ENCODE measurements around the gene RAVER1. TPM values are rescaled to one million over a fixed set of nuclear protein-coding genes. Genes with fewer than 3 reads are reported as not detected.

Gene RAVER1
- total and polyA plus RNA-seq, 2 of the 13 experiments (the other 11 are each of a cell fraction or from before 2014, with no cell fraction given), result 3.6 to 7.9 TPM

GRCh38 chr19:10333758-10334587, 644 bp upstream of the RAVER1 start (continued):
- TF ChIP-seq TSC22D2 (CRISPR knock-in tag; IDR thresholded peaks at IDR 0.05; ENCODE audit: borderline replicate concordance), result no peak

GRCh38 chr19:10332158-10332964, 968 bp downstream of the RAVER1 start:
- Histone ChIP-seq H3K79me2 (ENCODE audit: insufficient read depth, low read length) (peaks cover 37% of the 10 kb centered on the region), H3K36me3 (replicated peaks in 1 of 2; ENCODE audit: control insufficient read depth in 1 of 2, insufficient read depth in 2 of 2, low read length in 2 of 2) (peaks cover 25 to 36% of the 10 kb centered on the region in 2 experiments), H3K4me1 (ENCODE audit: insufficient read depth, low read length) (peaks cover 29% of the 10 kb centered on the region), H3K9me3 (ENCODE audit: low read length) (no peaks in the 10 kb centered on the region), H3K4me2 (ENCODE audit: low read depth, low read length) (peak overlapping the region; percentile 81), H3K27me3 (ENCODE audit: control insufficient read depth in 1 of 2, insufficient read depth in 2 of 2, low read length in 2 of 2) (no peaks in the 10 kb centered on the region; a peak in 1 of 5 replicates), H3K4me3 (replicated peaks in 1 of 3; ENCODE audit: insufficient read depth in 1 of 3, low read depth in 2 of 3, low read length in 3 of 3) (peak overlapping the region; percentile 77 to 89 (median 86)), H3K9ac (ENCODE audit: insufficient read depth, low read depth, low read length) (peak overlapping the region; percentile 96), H4K20me1 (ENCODE audit: insufficient read depth, low read length) (peaks cover 15% of the 10 kb centered on the region; the same call in 1 of the 2 replicates), H3K27ac (ENCODE audit: extremely low read length, insufficient read depth, low read length) (peak overlapping the region; percentile 95), H2AFZ (ENCODE audit: low read length) (no peak overlapping the region)
- intact Hi-C loops (cut with micrococcal nuclease; ENCODE audit: unreplicated experiment) (loop anchor here (2.0 kb wide), 1 partner anchor 40 kb away; no protein-coding TSS in a partner anchor), in situ Hi-C loops (cut with HindIII; ENCODE audit: extremely low pct_ligation_motif_present, low pct_unique_long_range_greater_than_20kb) (no loop called here)
- WGBS (ENCODE audit: low lambda C conversion rate), result 82% methylated on average over 3 of the region's 18 CpGs
- ChIA-PET CTCF (ENCODE audit: low intra/inter-chr PET ratio, low total read pairs) (no interaction called here), POLR2A (interaction anchor here (0.7 to 6.9 kb wide), 14 partner anchors 8 to 81 kb away, joined by 3 to 79 read pairs (median 8); partner anchors contain the start of genes FDX2, ICAM1, ICAM4 and ICAM5)
- ATAC-seq (peak; percentile 35), FAIRE-seq (no peak), DNase-seq (ENCODE audit: low spot score) (peak; percentile 71)
- TSS peak; percentile 69 for BruUV-seq (replicated peaks)
- TF ChIP-seq SMYD3 (CRISPR knock-in tag; IDR thresholded peaks at IDR 0.05), result no peak
- TF ChIP-seq SIN3A (IDR thresholded peaks at IDR 0.05; ENCODE audit: borderline replicate concordance, low read depth, low read length), result peak; percentile 71
- no peak for TF ChIP-seq RARG (CRISPR knock-in tag; IDR thresholded peaks at IDR 0.05; ENCODE audit: low read depth)
- TF ChIP-seq USF2 (IDR thresholded peaks at IDR 0.05; ENCODE audit: low read depth, low read length), result no peak
- no peak for TF ChIP-seq USF2 (CRISPR knock-in tag; IDR thresholded peaks at IDR 0.05; ENCODE audit: borderline replicate concordance)
- TF ChIP-seq ARID5B (CRISPR knock-in tag; IDR thresholded peaks at IDR 0.05), result peak; percentile 25; the same call in 1 of the 2 replicates
- peak; percentile 32; the same call in 1 of the 2 replicates for TF ChIP-seq ZFX (CRISPR knock-in tag; IDR thresholded peaks at IDR 0.05; ENCODE audit: low read depth)
- TF ChIP-seq HOXA3 (CRISPR knock-in tag; IDR thresholded peaks at IDR 0.05), result peak; percentile 32
- TF ChIP-seq MTA1 (CRISPR knock-in tag; IDR thresholded peaks at IDR 0.05; ENCODE audit: borderline replicate concordance), result no peak
- peak; percentile 46 for TF ChIP-seq GATAD2A (CRISPR knock-in tag; IDR thresholded peaks at IDR 0.05)
- TF ChIP-seq ETV5 (CRISPR knock-in tag; IDR thresholded peaks at IDR 0.05; ENCODE audit: borderline replicate concordance), result peak; percentile 33; the same call in 1 of the 2 replicates
- peak; percentile 63; the same call in 1 of the 2 replicates for TF ChIP-seq HNF4G (IDR thresholded peaks at IDR 0.05; ENCODE audit: borderline replicate concordance, low read depth, low read length)
- TF ChIP-seq HNF4G (CRISPR knock-in tag; IDR thresholded peaks at IDR 0.05; ENCODE audit: borderline replicate concordance, low read depth), result no peak
- TF ChIP-seq ZNF335 (CRISPR knock-in tag; IDR thresholded peaks at IDR 0.05), result no peak

Data from HepG2 (cell line).